PFSK-1 (cell line): ENCODE measurements around the gene TREM2.

ENCODE experiments used
- POLR2AphosphoS5 ChIP-seq: IDR thresholded peaks from 2 replicates; pipeline ENCODE4 v1.6.1; 2012; ENCODE audit warnings: low read depth, mild to moderate bottlenecking, control low read depth, low read length, moderate library complexity
- REST ChIP-seq, 2 experiments: IDR thresholded peaks; 2 replicates each; pipeline versions ENCODE4 v1.6.1 to v1.8.0; 2011 to 2012; ENCODE audit warnings: low read depth in 2 of 2, low read length in 2 of 2, control low read depth in 1 of 2, inconsistent platforms in 1 of 2, mild to moderate bottlenecking in 1 of 2, moderate library complexity in 1 of 2; ENCODE audit not compliant: insufficient read depth in 1 of 2
- SIN3A ChIP-seq: IDR thresholded peaks from 2 replicates; pipeline ENCODE4 v1.6.1; 2012; ENCODE audit warnings: mild to moderate bottlenecking, low read length, moderate library complexity, borderline replicate concordance; ENCODE audit not compliant: insufficient read depth
- TAF1 ChIP-seq: IDR thresholded peaks from 2 replicates; pipeline ENCODE4 v1.6.1; 2012; ENCODE audit warnings: low read length, control low read depth, borderline replicate concordance; ENCODE audit not compliant: insufficient read depth

GRCh38 chr6:41111017-41111416 is 51.9 kb downstream of the TREM2 start:
- TF ChIP-seq SIN3A (no peak), POLR2AphosphoS5 (no peak), REST (IDR thresholded peaks at IDR 0.05; ENCODE audit: insufficient read depth in 1 of 2, low read depth in 2 of 2, low read length in 2 of 2) (no peak), TAF1 (no peak)
